GM21526 (cell line): Measurements from ENCODE around the gene MARK3.
A peak's percentile ranks its signal among the peaks of the same experiment; 100 is the strongest.

Experiments
- ATAC-seq: cut with Tn5 transposase; IDR thresholded peaks from one replicate; pipeline ENCODE4 v1.9.1; 2021; ENCODE audit warnings: moderate library complexity; ENCODE audit not compliant: unreplicated experiment, low FRiP score

Gene MARK3

GRCh38 chr14:103476631-103477030, 91.4 kb downstream of the MARK3 start:
- ATAC-seq: no peak

- ATAC-seq: peak; percentile 68
Observed at GRCh38 chr14:103480595-103480994, 95.4 kb downstream of the MARK3 start.

GRCh38 chr14:103483600-103483999, 98.4 kb downstream of the MARK3 start:
- no peak for ATAC-seq

GRCh38 chr14:103485504-103485903, 100.3 kb downstream of the MARK3 start:
- ATAC-seq: no peak

- no peak for ATAC-seq
Observed at GRCh38 chr14:103488071-103488470, 102.9 kb downstream of the MARK3 start.

GRCh38 chr14:103488960-103489359, 103.7 kb downstream of the MARK3 start:
- ATAC-seq: no peak

GRCh38 chr14:103489621-103490020, 104.4 kb downstream of the MARK3 start:
- no peak for ATAC-seq

GRCh38 chr14:103491691-103492090, 106.5 kb downstream of the MARK3 start:
- no peak for ATAC-seq

GRCh38 chr14:103492156-103492925, 107.1 kb downstream of the MARK3 start:
- ATAC-seq: no peak

GRCh38 chr14:103495854-103496253, 110.6 kb downstream of the MARK3 start:
- ATAC-seq: no peak

GRCh38 chr14:103496776-103497175, 111.6 kb downstream of the MARK3 start:
- no peak for ATAC-seq

- no peak for ATAC-seq
Observed at GRCh38 chr14:103499709-103500108, 114.5 kb downstream of the MARK3 start.

- no peak for ATAC-seq
Observed at GRCh38 chr14:103500148-103500990, 115.2 kb downstream of the MARK3 start.

GRCh38 chr14:103501041-103501870, 116.0 kb downstream of the MARK3 start:
- no peak for ATAC-seq

GRCh38 chr14:103501921-103502669, 116.9 kb downstream of the MARK3 start:
- no peak for ATAC-seq

- no peak for ATAC-seq
Observed at GRCh38 chr14:103502877-103503276, 117.7 kb downstream of the MARK3 start.

- no peak for ATAC-seq
Observed at GRCh38 chr14:103503296-103503695, 118.1 kb downstream of the MARK3 start.

- ATAC-seq: no peak
Observed at GRCh38 chr14:103504991-103505565, 119.9 kb downstream of the MARK3 start.

GRCh38 chr14:103507751-103508150, 122.5 kb downstream of the MARK3 start:
- ATAC-seq: no peak
